Panc1 (cell line): Measurements from ENCODE around the gene BRAT1. TPM values are rescaled to one million over a fixed set of nuclear protein-coding genes. Genes with fewer than 3 reads are reported as not detected.

Experiments used
- ATAC-seq: fragments of 200-7000 bp; cut with Tn5 transposase; 2 replicates; pipeline ENCODE4 v1.9.1; 2020; ENCODE audit warnings: mild to moderate bottlenecking, moderate library complexity
- BruUV-seq: library from RNA; stranded (reverse); fragments of 400-500 nt; replicated peaks from 2 replicates; lab custom pipeline; 2021; lab: Mats Ljungman, UMichigan
- CTCF ChIA-PET: fragments of 300-600 bp; sonication (Branson Sonifier 250); formaldehyde crosslinking; loops from one replicate; lab custom pipeline; 2022; ENCODE audit warnings: antibody characterized with exemption; lab: Charles Lee
- POLR2A ChIA-PET: fragments of 300-600 bp; sonication (Branson Sonifier 250); formaldehyde crosslinking; loops from one replicate; lab custom pipeline; 2022; ENCODE audit warnings: antibody characterized with exemption; lab: Charles Lee
- DNase-seq: peaks from one replicate; pipeline ENCODE4 v3.0.0-alpha.2; 2010; ENCODE audit warnings: low read depth, low spot score
- H3K27ac ChIP-seq: 2 replicates; pipeline ENCODE4 v1.5.1; 2011; ENCODE audit warnings: mild to moderate bottlenecking, low read length, inconsistent platforms
- H3K27me3 ChIP-seq: fragments of 200-500 bp; sonication (Bioruptor generic); 2 replicates; pipeline ENCODE4 v1.6.0; 2014; ENCODE audit warnings: low read length, inconsistent platforms; ENCODE audit not compliant: control insufficient read depth, insufficient read depth
- H3K36me3 ChIP-seq: fragments of 200-500 bp; sonication (Bioruptor generic); 2 replicates; pipeline ENCODE4 v1.5.1; 2014; ENCODE audit warnings: inconsistent platforms, mild to moderate bottlenecking, low read length, moderate library complexity; ENCODE audit not compliant: control insufficient read depth, insufficient read depth
- H3K4me1 ChIP-seq: 2 replicates; pipeline ENCODE4 v1.5.1; 2011; ENCODE audit warnings: inconsistent platforms, mild to moderate bottlenecking, low read length, moderate library complexity; ENCODE audit not compliant: control insufficient read depth, insufficient read depth
- H3K4me3 ChIP-seq, 2 experiments: 2 replicates each; pipeline ENCODE4 v1.5.1; 2011 to 2012; ENCODE audit warnings: low read depth in 2 of 2, low read length in 2 of 2, mild to moderate bottlenecking in 2 of 2, inconsistent platforms in 1 of 2, moderate library complexity in 1 of 2
- H3K9me3 ChIP-seq: fragments of 200-500 bp; sonication (Bioruptor generic); 2 replicates; pipeline ENCODE4 v1.5.1; 2014; ENCODE audit warnings: low read depth, mild to moderate bottlenecking, inconsistent platforms, low read length, moderate library complexity; ENCODE audit not compliant: control insufficient read depth, insufficient read depth
- POLR2AphosphoS5 ChIP-seq: IDR thresholded peaks from 2 replicates; pipeline ENCODE4 v1.6.1; 2012; ENCODE audit warnings: mild to moderate bottlenecking, low read depth, low read length, moderate library complexity
- SIN3A ChIP-seq: IDR thresholded peaks from 2 replicates; pipeline ENCODE4 v1.6.1; 2012; ENCODE audit warnings: low read depth, mild to moderate bottlenecking, low read length, moderate library complexity, borderline replicate concordance; ENCODE audit not compliant: insufficient read depth
- TCF7L2 ChIP-seq: IDR thresholded peaks from 2 replicates; pipeline ENCODE4 v1.6.1; 2011; ENCODE audit warnings: mild to moderate bottlenecking, low read depth, low read length, inconsistent platforms
- in situ Hi-C: cut with HindIII; loops from 2 replicates; pipeline ENCODE4 v1.10.0; 2016; ENCODE audit warnings: low sequenced_read_pairs, low pct_unique_long_range_greater_than_20kb
- intact Hi-C: fragments of 100-400 bp; cut with micrococcal nuclease; formaldehyde crosslinking; loops from one replicate; pipeline ENCODE4 v1.10.0; 2022; ENCODE audit not compliant: unreplicated experiment
- total RNA-seq: library from RNA; stranded (reverse); gene quantifications from one replicate; pipeline ENCODE4 v1.2.1, GENCODE V29; 2021; ENCODE audit not compliant: unreplicated experiment
- TF ChIP-seq, protein P1 (sequence below), 2 experiments: IDR thresholded peaks; 2 replicates each; pipeline ENCODE4 v1.6.1; 2011 to 2012; ENCODE audit warnings: low read depth in 2 of 2, control low read depth in 1 of 2, low read length in 1 of 2, mild to moderate bottlenecking in 1 of 2, moderate library complexity in 1 of 2; ENCODE audit not compliant: insufficient read depth in 1 of 2
- TF ChIP-seq, protein P2 (sequence below): fragments of 450-650 bp; IDR thresholded peaks from 2 replicates; pipeline ENCODE4 v1.5.1; 2017; ENCODE audit warnings: mild to moderate bottlenecking

The BRAT1 gene
- total RNA-seq, 1 experiment from 2014 or later = 76.9 TPM

DNA sequence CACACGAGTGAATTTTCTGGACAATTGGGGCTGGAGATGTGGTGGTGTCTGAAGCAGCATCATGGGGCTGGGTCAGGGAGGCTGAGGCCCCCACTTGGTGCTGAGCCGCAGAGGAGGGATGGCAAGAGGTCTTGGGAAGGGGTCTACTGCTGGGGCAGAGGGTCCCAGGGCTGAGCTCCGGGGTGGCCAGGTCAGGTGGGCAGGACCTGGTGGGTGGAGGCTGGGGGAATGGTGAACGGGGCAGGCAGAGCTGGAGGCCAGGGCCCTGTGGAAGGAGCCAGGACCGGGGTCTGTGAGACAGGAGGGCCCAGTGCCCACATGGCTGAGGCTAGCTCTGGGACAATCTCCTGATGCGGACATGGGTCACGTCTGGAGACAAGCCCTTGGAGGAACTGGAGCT, 56.1 kb downstream of the BRAT1 start:
- ChIA-PET POLR2A (interaction anchor here (0.6 kb wide), 1 partner anchor 18 kb away, joined by 4 read pairs; no protein-coding TSS in a partner anchor), CTCF (interaction anchor here (0.6 to 0.7 kb wide), 3 partner anchors 24 to 399 kb away, joined by 3 to 10 read pairs (median 6); no protein-coding TSS in a partner anchor)
- Histone ChIP-seq H3K36me3 (no peaks in the 10 kb centered on the region), H3K4me3 (no peak overlapping the region), H3K4me1 (peaks cover 20% of the 10 kb centered on the region), H3K9me3 (no peaks in the 10 kb centered on the region), H3K27ac (no peak overlapping the region), H3K27me3 (no peaks in the 10 kb centered on the region)
- DNase-seq (no peak), ATAC-seq (peak; percentile 18; the same call in 1 of the 2 replicates)
- in situ Hi-C loops = no loop called here
- TF ChIP-seq POLR2AphosphoS5 (no peak), TCF7L2 (no peak), SIN3A (no peak)
- TF ChIP-seq, protein P1, sequence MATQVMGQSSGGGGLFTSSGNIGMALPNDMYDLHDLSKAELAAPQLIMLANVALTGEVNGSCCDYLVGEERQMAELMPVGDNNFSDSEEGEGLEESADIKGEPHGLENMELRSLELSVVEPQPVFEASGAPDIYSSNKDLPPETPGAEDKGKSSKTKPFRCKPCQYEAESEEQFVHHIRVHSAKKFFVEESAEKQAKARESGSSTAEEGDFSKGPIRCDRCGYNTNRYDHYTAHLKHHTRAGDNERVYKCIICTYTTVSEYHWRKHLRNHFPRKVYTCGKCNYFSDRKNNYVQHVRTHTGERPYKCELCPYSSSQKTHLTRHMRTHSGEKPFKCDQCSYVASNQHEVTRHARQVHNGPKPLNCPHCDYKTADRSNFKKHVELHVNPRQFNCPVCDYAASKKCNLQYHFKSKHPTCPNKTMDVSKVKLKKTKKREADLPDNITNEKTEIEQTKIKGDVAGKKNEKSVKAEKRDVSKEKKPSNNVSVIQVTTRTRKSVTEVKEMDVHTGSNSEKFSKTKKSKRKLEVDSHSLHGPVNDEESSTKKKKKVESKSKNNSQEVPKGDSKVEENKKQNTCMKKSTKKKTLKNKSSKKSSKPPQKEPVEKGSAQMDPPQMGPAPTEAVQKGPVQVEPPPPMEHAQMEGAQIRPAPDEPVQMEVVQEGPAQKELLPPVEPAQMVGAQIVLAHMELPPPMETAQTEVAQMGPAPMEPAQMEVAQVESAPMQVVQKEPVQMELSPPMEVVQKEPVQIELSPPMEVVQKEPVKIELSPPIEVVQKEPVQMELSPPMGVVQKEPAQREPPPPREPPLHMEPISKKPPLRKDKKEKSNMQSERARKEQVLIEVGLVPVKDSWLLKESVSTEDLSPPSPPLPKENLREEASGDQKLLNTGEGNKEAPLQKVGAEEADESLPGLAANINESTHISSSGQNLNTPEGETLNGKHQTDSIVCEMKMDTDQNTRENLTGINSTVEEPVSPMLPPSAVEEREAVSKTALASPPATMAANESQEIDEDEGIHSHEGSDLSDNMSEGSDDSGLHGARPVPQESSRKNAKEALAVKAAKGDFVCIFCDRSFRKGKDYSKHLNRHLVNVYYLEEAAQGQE (IDR thresholded peaks at IDR 0.05; ENCODE audit: insufficient read depth in 1 of 2, low read depth in 2 of 2, low read length in 1 of 2) = no peak
- TF ChIP-seq, protein P2, sequence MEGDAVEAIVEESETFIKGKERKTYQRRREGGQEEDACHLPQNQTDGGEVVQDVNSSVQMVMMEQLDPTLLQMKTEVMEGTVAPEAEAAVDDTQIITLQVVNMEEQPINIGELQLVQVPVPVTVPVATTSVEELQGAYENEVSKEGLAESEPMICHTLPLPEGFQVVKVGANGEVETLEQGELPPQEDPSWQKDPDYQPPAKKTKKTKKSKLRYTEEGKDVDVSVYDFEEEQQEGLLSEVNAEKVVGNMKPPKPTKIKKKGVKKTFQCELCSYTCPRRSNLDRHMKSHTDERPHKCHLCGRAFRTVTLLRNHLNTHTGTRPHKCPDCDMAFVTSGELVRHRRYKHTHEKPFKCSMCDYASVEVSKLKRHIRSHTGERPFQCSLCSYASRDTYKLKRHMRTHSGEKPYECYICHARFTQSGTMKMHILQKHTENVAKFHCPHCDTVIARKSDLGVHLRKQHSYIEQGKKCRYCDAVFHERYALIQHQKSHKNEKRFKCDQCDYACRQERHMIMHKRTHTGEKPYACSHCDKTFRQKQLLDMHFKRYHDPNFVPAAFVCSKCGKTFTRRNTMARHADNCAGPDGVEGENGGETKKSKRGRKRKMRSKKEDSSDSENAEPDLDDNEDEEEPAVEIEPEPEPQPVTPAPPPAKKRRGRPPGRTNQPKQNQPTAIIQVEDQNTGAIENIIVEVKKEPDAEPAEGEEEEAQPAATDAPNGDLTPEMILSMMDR = no peak
- intact Hi-C loops = no loop called here
- no TSS peak for BruUV-seq

DNA sequence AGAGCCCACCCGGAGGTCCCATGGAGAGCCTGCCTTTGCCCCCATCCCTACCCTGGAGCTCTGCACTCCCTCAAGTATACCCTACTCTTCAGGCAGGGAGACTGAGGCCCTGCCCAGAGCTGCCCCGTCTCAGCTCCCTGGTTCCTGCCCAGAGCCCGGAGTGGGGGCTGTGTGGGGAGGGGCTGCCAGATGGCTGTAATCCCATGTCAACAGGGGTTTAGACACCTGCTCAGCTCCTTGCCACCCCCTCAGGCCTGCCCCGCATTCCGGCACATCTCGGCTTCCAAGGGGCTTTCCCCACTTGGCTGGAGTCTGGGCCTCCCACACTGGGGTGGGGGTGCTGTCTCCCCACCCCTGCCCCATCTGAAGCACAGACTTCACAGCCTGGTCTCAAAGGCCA, 56.6 kb downstream of the BRAT1 start:
- Histone ChIP-seq H3K27ac (no peak overlapping the region), H3K4me3 (no peak overlapping the region), H3K36me3 (no peaks in the 10 kb centered on the region), H3K27me3 (no peaks in the 10 kb centered on the region), H3K9me3 (no peaks in the 10 kb centered on the region), H3K4me1 (peaks cover 20% of the 10 kb centered on the region)
- in situ Hi-C loops = no loop called here
- intact Hi-C loops = no loop called here
- no TSS peak for BruUV-seq
- ChIA-PET POLR2A (interaction anchor here (0.6 to 0.7 kb wide), 2 partner anchors 18 to 29 kb away, joined by 3 to 4 read pairs; no protein-coding TSS in a partner anchor), CTCF (interaction anchor here (0.7 to 1.3 kb wide), 2 partner anchors 24 to 30 kb away, joined by 4 to 6 read pairs; no protein-coding TSS in a partner anchor)
- no peak for ATAC-seq
- TF ChIP-seq SIN3A = no peak
- TF ChIP-seq POLR2AphosphoS5 = no peak
- TF ChIP-seq, protein P2 = no peak
- TF ChIP-seq, protein P1 (IDR thresholded peaks at IDR 0.05; ENCODE audit: insufficient read depth in 1 of 2, low read depth in 2 of 2, low read length in 1 of 2) = no peak
- no peak for TF ChIP-seq TCF7L2
- no peak for DNase-seq
